IMR-90 (cell line): ENCODE results near the gene SPINT2. TPM values are rescaled to one million over a fixed set of nuclear protein-coding genes. Genes with fewer than 3 reads are reported as not detected.

Experiments
- ATAC-seq: fragments of 200-7000 bp; cut with Tn5 transposase; 2 replicates; pipeline ENCODE4 v1.9.1; 2020; ENCODE audit warnings: low read depth, mild to moderate bottlenecking, moderate library complexity
- BruUV-seq: library from RNA; stranded (reverse); fragments of 400-500 nt; replicated peaks from 2 replicates; lab custom pipeline; 2021; lab: Mats Ljungman, UMichigan
- CTCF ChIA-PET: fragments of 300-600 bp; formaldehyde crosslinking; extraction: SDS; loops from one replicate; lab custom pipeline; 2021; ENCODE audit warnings: antibody characterized with exemption; lab: Yijun Ruan, JAX
- POLR2A ChIA-PET: fragments of 300-600 bp; sonication (Branson Sonifier 250); formaldehyde crosslinking; loops from one replicate; lab custom pipeline; 2022; ENCODE audit warnings: antibody characterized with exemption; ENCODE audit not compliant: unreplicated experiment; lab: Charles Lee
- DNase-seq: peaks from one replicate; pipeline ENCODE4 v3.0.0; 2013
- H2AFZ ChIP-seq: replicated peaks from 2 replicates; pipeline ENCODE3; 2013; ENCODE audit warnings: low read length, mild to moderate bottlenecking; ENCODE audit not compliant: poor library complexity
- H2AK5ac ChIP-seq: 2 replicates; pipeline ENCODE4 v1.6.1; 2013; ENCODE audit warnings: low read depth, low read length, inconsistent platforms
- H2AK9ac ChIP-seq: replicated peaks from 2 replicates; pipeline ENCODE3; 2013; ENCODE audit warnings: mild to moderate bottlenecking, low read depth, low read length, moderate library complexity; ENCODE audit not compliant: poor library complexity
- H2BK120ac ChIP-seq: 2 replicates; pipeline ENCODE4 v1.6.1; 2013; ENCODE audit warnings: low read depth, low read length, inconsistent platforms
- H2BK15ac ChIP-seq: 3 replicates; pipeline ENCODE4 v1.6.1; 2013; ENCODE audit warnings: low read depth, low read length, inconsistent platforms
- H2BK20ac ChIP-seq: 2 replicates; pipeline ENCODE4 v1.6.1; 2013; ENCODE audit warnings: low read depth, mild to moderate bottlenecking, inconsistent platforms, low read length, moderate library complexity
- H2BK5ac ChIP-seq: 2 replicates; pipeline ENCODE4 v1.6.1; 2013; ENCODE audit warnings: mild to moderate bottlenecking, low read depth, low read length, inconsistent platforms; ENCODE audit not compliant: poor library complexity, severe bottlenecking
- H3K14ac ChIP-seq: replicated peaks from 2 replicates; pipeline ENCODE4 v1.6.1; 2013; ENCODE audit warnings: low read depth, low read length, inconsistent platforms
- H3K18ac ChIP-seq: 2 replicates; pipeline ENCODE4 v1.6.1; 2013; ENCODE audit warnings: low read depth, low read length, control low read depth
- H3K23ac ChIP-seq: 2 replicates; pipeline ENCODE4 v1.6.1; 2013; ENCODE audit warnings: low read depth, low read length, inconsistent platforms
- H3K27ac ChIP-seq: 2 replicates; pipeline ENCODE4 v1.5.1; 2013; ENCODE audit warnings: mild to moderate bottlenecking, control low read depth, low read length; ENCODE audit not compliant: insufficient read depth
- H3K27me3 ChIP-seq: 2 replicates; pipeline ENCODE4 v1.6.1; 2013; ENCODE audit warnings: low read length; ENCODE audit not compliant: control insufficient read depth, insufficient read depth
- H3K36me3 ChIP-seq: 2 replicates; pipeline ENCODE4 v1.6.1; 2013; ENCODE audit warnings: low read length, mixed read lengths; ENCODE audit not compliant: control insufficient read depth, insufficient read depth
- H3K4ac ChIP-seq: 2 replicates; pipeline ENCODE4 v1.6.1; 2013; ENCODE audit warnings: low read depth, low read length, inconsistent platforms
- H3K4me1 ChIP-seq: 2 replicates; pipeline ENCODE4 v1.6.1; 2013; ENCODE audit warnings: low read length, mixed read lengths; ENCODE audit not compliant: control insufficient read depth, insufficient read depth
- H3K4me2 ChIP-seq: 2 replicates; pipeline ENCODE4 v1.6.1; 2013; ENCODE audit warnings: low read depth, mild to moderate bottlenecking, control low read depth, low read length, moderate library complexity
- H3K4me3 ChIP-seq: 2 replicates; pipeline ENCODE4 v1.5.1; 2013; ENCODE audit warnings: low read depth, mild to moderate bottlenecking, control low read depth, low read length, moderate library complexity; ENCODE audit not compliant: insufficient read depth
- H3K56ac ChIP-seq: 2 replicates; pipeline ENCODE4 v1.6.1; 2013; ENCODE audit warnings: low read length, inconsistent platforms; ENCODE audit not compliant: insufficient read depth; ENCODE audit errors: extremely low read depth
- H3K79me1 ChIP-seq, 2 experiments: 2 replicates each; pipeline ENCODE4 v1.6.1; 2013; ENCODE audit warnings: low read length in 2 of 2, inconsistent platforms in 1 of 2, low read depth in 1 of 2
- H3K9ac ChIP-seq: 2 replicates; pipeline ENCODE4 v1.6.1; 2013; ENCODE audit warnings: low read depth, low read length, control low read depth
- H3K9me1 ChIP-seq: 2 replicates; pipeline ENCODE4 v1.6.1; 2013; ENCODE audit warnings: low read length, inconsistent platforms; ENCODE audit not compliant: insufficient read depth
- H3K9me3 ChIP-seq: 2 replicates; pipeline ENCODE4 v1.6.1; 2013; ENCODE audit warnings: low read length; ENCODE audit not compliant: control insufficient read depth, insufficient read depth
- H4K20me1 ChIP-seq: 2 replicates; pipeline ENCODE4 v1.6.1; 2013; ENCODE audit warnings: low read length, inconsistent platforms; ENCODE audit not compliant: insufficient read depth
- H4K5ac ChIP-seq: 2 replicates; pipeline ENCODE4 v1.6.1; 2013; ENCODE audit warnings: mild to moderate bottlenecking, low read depth, low read length, control low read depth
- H4K8ac ChIP-seq, 2 experiments: 2 replicates each; pipeline ENCODE4 v1.6.1; 2013; ENCODE audit warnings: low read depth in 2 of 2, low read length in 2 of 2, control low read depth in 1 of 2, inconsistent platforms in 1 of 2
- H4K91ac ChIP-seq: 2 replicates; pipeline ENCODE4 v1.6.1; 2013; ENCODE audit warnings: low read depth, low read length, inconsistent platforms; ENCODE audit not compliant: insufficient read depth
- BHLHE40 ChIP-seq: fragments of 150-350 bp; IDR thresholded peaks from 2 replicates; pipeline ENCODE4 v1.6.1; 2016; ENCODE audit warnings: mild to moderate bottlenecking, low read depth, low read length
- CTCF ChIP-seq: conservative IDR thresholded peaks from 2 replicates; pipeline ENCODE4 v1.5.1; 2012; ENCODE audit warnings: mild to moderate bottlenecking, low read depth, low read length, improper control_type of control experiment
- MAFK ChIP-seq: IDR thresholded peaks from 2 replicates; pipeline ENCODE4 v1.6.1; 2012; ENCODE audit warnings: low read depth, low read length, improper control_type of control experiment
- MXI1 ChIP-seq: IDR thresholded peaks from 2 replicates; pipeline ENCODE4 v1.6.1; 2012; ENCODE audit warnings: low read depth, mild to moderate bottlenecking, low read length, moderate library complexity, borderline replicate concordance
- USF2 ChIP-seq: fragments of 150-350 bp; IDR thresholded peaks from 2 replicates; pipeline ENCODE4 v1.6.1; 2017; ENCODE audit warnings: mild to moderate bottlenecking, antibody characterized with exemption, low read length, low read depth
- WGBS, 2 experiments: methylation state at CpG; one replicate each; pipeline versions ENCODE4 v1.1.5 to v1.1.7; 2013; ENCODE audit warnings: missing lambda C conversion rate in 2 of 2; ENCODE audit not compliant: insufficient read length in 1 of 2; ENCODE audit errors: extremely low coverage in 2 of 2; 5-methylcytosine and 5-hydroxymethylcytosine counted together
- dilution Hi-C: fragments of 300-500 bp; cut with HindIII; formaldehyde crosslinking; loops from one replicate; pipeline ENCODE4 v1.14.3; 2018; ENCODE audit warnings: low sequenced_read_pairs; ENCODE audit not compliant: unreplicated experiment
- in situ Hi-C: fragments of 300-500 bp; cut with MboI; formaldehyde crosslinking; loops from 3 replicates; pipeline ENCODE4 v1.14.3; 2019; ENCODE audit warnings: low sequenced_read_pairs, inconsistent platforms, mixed read lengths
- intact Hi-C: fragments of 100-400 bp; cut with micrococcal nuclease; formaldehyde crosslinking; loops from 2 replicates; pipeline ENCODE4 v1.10.0; 2022
- polyA plus RNA-seq, 3 experiments: library from polyadenylated mRNA; depleted of rRNA; stranded (reverse); fragments of >200 nt; gene quantifications; 2 replicates each; pipeline ENCODE4 v1.2.3, GENCODE V29; 2012; ENCODE audit warnings: low replicate concordance in 1 of 3
- total RNA-seq: library from RNA; depleted of rRNA; stranded (reverse); fragments of >200 nt; gene quantifications from 2 replicates; pipeline ENCODE4 v1.2.3, GENCODE V29; 2012

The SPINT2 gene
- total and polyA plus RNA-seq, 2 of the 4 experiments (the other 2 are of a cell fraction), result 0.54 to 1.2 TPM

GRCh38 chr19:38224014-38224862, 40.1 kb upstream of the SPINT2 start, which contains the start of gene DPF1:
TSS of gene DPF1 (minus strand) at chr19:38224222. CDS start at chr19:38224142, 80 bp downstream.
- TF ChIP-seq USF2 (peak; percentile 44; the same call in 1 of the 2 replicates), BHLHE40 (peak; percentile 31; the same call in 1 of the 2 replicates), MAFK (no peak), MXI1 (no peak; the same call in 1 of the 2 replicates), CTCF (0 out of 2 replicates have a peak, but pooled peaks have one; percentile 7)

More at GRCh38 chr19:38224014-38224862, 40.1 kb upstream of the SPINT2 start, which contains the start of gene DPF1:
- POLR2A ChIA-PET, result no interaction called here
- Histone ChIP-seq H3K79me1 (peaks cover 8 to 24% of the 10 kb centered on the region in 2 experiments), H3K36me3 (no peaks in the 10 kb centered on the region), H4K8ac (peak within 1 kb of the TSS; percentile 15 to 68; a peak in 2 of 4 replicates), H2BK5ac (peak within 1 kb of the TSS; percentile 9), H3K4me1 (peaks cover 3% of the 10 kb centered on the region; the same call in 1 of the 2 replicates), H3K14ac (peak within 1 kb of the TSS; percentile 57), H3K9ac (peak within 1 kb of the TSS; percentile 51), H3K9me1 (peaks cover 14% of the 10 kb centered on the region), H2BK15ac (no peak within 1 kb of the TSS), H3K4me3 (peak within 1 kb of the TSS; percentile 54), H2AFZ (peak within 1 kb of the TSS; percentile 98), H2BK120ac (no peak within 1 kb of the TSS), H2BK20ac (no peak within 1 kb of the TSS), H3K4ac (peak within 1 kb of the TSS; percentile 85; the same call in 1 of the 2 replicates), H3K56ac (no peak within 1 kb of the TSS), H3K4me2 (peak within 1 kb of the TSS; percentile 91), H4K5ac (peak within 1 kb of the TSS; percentile 11; the same call in 1 of the 2 replicates), H4K91ac (no peak within 1 kb of the TSS), H3K27me3 (no peaks in the 10 kb centered on the region), H3K23ac (peak within 1 kb of the TSS; percentile 92), H3K18ac (peak within 1 kb of the TSS; percentile 27; the same call in 1 of the 2 replicates), H2AK5ac (peak within 1 kb of the TSS; percentile 71; the same call in 1 of the 2 replicates), H3K27ac (no peak within 1 kb of the TSS; the same call in 1 of the 2 replicates), H3K9me3 (no peaks in the 10 kb centered on the region), H2AK9ac (peak within 1 kb of the TSS; percentile 85), H4K20me1 (no peaks in the 10 kb centered on the region; the same call in 1 of the 2 replicates)
- WGBS, 2 experiments, result 2% methylated on average over 23 of the region's 61 CpGs; no CpG with 5 or more reads in 1 of the 2 experiments
- peak; percentile 56 for DNase-seq
- dilution Hi-C loops (no loop called here), in situ Hi-C loops (no loop called here), intact Hi-C loops (loop anchor here (2.0 kb wide), 1 partner anchor 321 kb away; no protein-coding TSS in a partner anchor)
- no TSS peak for BruUV-seq
- CTCF ChIA-PET, result no interaction called here
- peak; percentile 98 for ATAC-seq
